ENCODE data around the gene CPNE5.

The CPNE5 gene

GRCh38 chr6:36793296-36793912, 45.8 kb downstream of the CPNE5 start:
- DNase-seq (ENCODE audit: low read depth), result no peak

GRCh38 chr6:36791521-36792135, 47.6 kb downstream of the CPNE5 start:
- no peak for DNase-seq (ENCODE audit: low read depth)

GRCh38 chr6:36791085-36791484, 48.2 kb downstream of the CPNE5 start:
- DNase-seq (ENCODE audit: low read depth), result no peak

GRCh38 chr6:36788768-36789167, 50.5 kb downstream of the CPNE5 start:
- no peak for DNase-seq (ENCODE audit: low read depth)

- no peak for DNase-seq (ENCODE audit: low read depth)
Measured at GRCh38 chr6:36788186-36788585, 51.1 kb downstream of the CPNE5 start.

GRCh38 chr6:36787210-36787609, 52.0 kb downstream of the CPNE5 start:
- DNase-seq (ENCODE audit: low read depth), result no peak

GRCh38 chr6:36786055-36786675, 53.1 kb downstream of the CPNE5 start:
- DNase-seq (ENCODE audit: low read depth), result no peak

GRCh38 chr6:36784376-36784636, 54.9 kb downstream of the CPNE5 start:
- DNase-seq (ENCODE audit: low read depth), result no peak

- DNase-seq (ENCODE audit: low read depth), result no peak
Measured at GRCh38 chr6:36783603-36784375, 55.5 kb downstream of the CPNE5 start.

- no peak for DNase-seq (ENCODE audit: low read depth)
Measured at GRCh38 chr6:36781669-36782068, 57.6 kb downstream of the CPNE5 start.

GRCh38 chr6:36780442-36781177, 58.6 kb downstream of the CPNE5 start:
- no peak for DNase-seq (ENCODE audit: low read depth)

GRCh38 chr6:36779227-36779626, 60.0 kb downstream of the CPNE5 start:
- DNase-seq (ENCODE audit: low read depth), result no peak

GRCh38 chr6:36777801-36778200, 61.4 kb downstream of the CPNE5 start:
- no peak for DNase-seq (ENCODE audit: low read depth)

GRCh38 chr6:36776167-36776566, 63.1 kb downstream of the CPNE5 start:
- no peak for DNase-seq (ENCODE audit: low read depth)

GRCh38 chr6:36774331-36774730, 64.9 kb downstream of the CPNE5 start:
- no peak for DNase-seq (ENCODE audit: low read depth)

- DNase-seq (ENCODE audit: low read depth), result no peak
Measured at GRCh38 chr6:36772397-36772796, 66.8 kb downstream of the CPNE5 start.

- DNase-seq (ENCODE audit: low read depth), result no peak
Measured at GRCh38 chr6:36771145-36771544, 68.1 kb downstream of the CPNE5 start.

- DNase-seq (ENCODE audit: low read depth), result no peak
Measured at GRCh38 chr6:36769676-36770499, 69.4 kb downstream of the CPNE5 start.

GRCh38 chr6:36769183-36769675, 70.0 kb downstream of the CPNE5 start:
- no peak for DNase-seq (ENCODE audit: low read depth)

- DNase-seq (ENCODE audit: low read depth), result no peak
Measured at GRCh38 chr6:36766399-36766945, 72.8 kb downstream of the CPNE5 start.

All from stimulated activated CD8-positive, alpha-beta memory T cell treated with anti-CD3 and anti-CD28 coated beads, Interleukin-15, amount 100 ng/mL, for 1 hour (primary cell).